Neural crest cell (in vitro differentiated cells): Measurements from ENCODE around the gene PSMD2. TPM values are rescaled to one million over a fixed set of nuclear protein-coding genes. Genes with fewer than 3 reads are reported as not detected.

Experiments
- DNase-seq: peaks from one replicate; pipeline ENCODE4 v3.0.0; 2021; ENCODE audit warnings: low read depth, mixed read lengths, low spot score
- H3K27ac Mint-ChIP-seq: one replicate; pipeline ENCODE4 v1.8.0; 2021; ENCODE audit warnings: mild to moderate bottlenecking, mixed read lengths; ENCODE audit not compliant: unreplicated experiment
- H3K27me3 Mint-ChIP-seq: 2 replicates; pipeline ENCODE4 v1.8.0; 2021; ENCODE audit warnings: low read depth, mild to moderate bottlenecking, mixed read lengths
- H3K36me3 Mint-ChIP-seq: 2 replicates; pipeline ENCODE4 v1.8.0; 2021; ENCODE audit warnings: low read depth, mild to moderate bottlenecking, mixed read lengths
- H3K4me1 Mint-ChIP-seq: 2 replicates; pipeline ENCODE4 v1.8.0; 2021; ENCODE audit warnings: mixed read lengths
- H3K4me3 Mint-ChIP-seq: one replicate; pipeline ENCODE4 v1.8.0; 2021; ENCODE audit warnings: mild to moderate bottlenecking, mixed read lengths
- H3K9me3 Mint-ChIP-seq: 2 replicates; pipeline ENCODE4 v1.8.0; 2021; ENCODE audit warnings: mixed read lengths
- long read RNA-seq: library from polyadenylated mRNA; unstranded; transcript quantifications from one replicate; pipeline ENCODE4 v2.0.0, GENCODE V29; 2020
- total RNA-seq: library from RNA; stranded (reverse); gene quantifications from 2 replicates; pipeline ENCODE4 v1.2.1, GENCODE V29; 2021
- TF ChIP-seq, protein P1 (sequence below): fragments of 200-600 bp; sonication (generic); conservative IDR thresholded peaks from 2 replicates; pipeline ENCODE4 v1.5.0; 2021; ENCODE audit warnings: antibody characterized with exemption, mild to moderate bottlenecking

PSMD2 gene
- total RNA-seq, result 359 and 378 TPM in 2 replicates
- long read RNA-seq, transcript PSMD2-201 (21 exons, 3,449 nt), result major isoform, 114 of 229 reads
- long read RNA-seq, partial matches to known transcripts, result 103 of 229 reads
- long read RNA-seq, other reads (novel, unspliced or antisense), result 12 of 229 reads

DNA sequence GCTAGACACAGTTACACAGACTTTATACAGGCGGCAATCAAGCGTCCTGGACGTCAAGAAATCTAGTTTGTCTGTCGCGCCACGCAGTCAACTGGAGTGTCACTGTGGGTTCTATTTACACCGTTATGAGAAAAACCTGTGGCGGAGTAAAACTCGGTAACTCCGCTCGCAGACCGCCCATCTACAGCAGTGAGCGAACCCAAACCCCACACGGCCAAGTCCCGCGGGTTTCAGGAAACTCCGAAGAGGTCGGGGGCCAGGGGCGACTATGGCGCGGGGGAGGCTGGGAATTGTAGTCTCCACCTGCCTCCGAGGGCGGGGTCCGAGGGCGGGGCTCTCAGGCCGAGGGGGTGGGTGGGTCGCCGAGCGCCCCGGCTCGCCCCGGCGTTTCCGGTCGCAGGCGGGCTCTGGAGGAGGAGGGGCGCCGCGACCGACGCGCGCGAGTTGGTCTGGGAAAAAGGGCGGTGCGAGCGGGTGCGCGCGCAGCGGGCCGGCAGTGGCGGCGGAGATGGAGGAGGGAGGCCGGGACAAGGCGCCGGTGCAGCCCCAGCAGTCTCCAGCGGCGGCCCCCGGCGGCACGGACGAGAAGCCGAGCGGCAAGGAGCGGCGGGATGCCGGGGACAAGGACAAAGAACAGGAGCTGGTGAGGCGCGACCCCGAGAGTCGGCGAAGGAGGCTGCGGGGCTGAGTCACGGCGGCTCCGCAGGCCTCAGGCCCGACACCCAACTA, at the start of gene PSMD2:
TSS of gene PSMD2 (plus strand) at position 483 of the 729 bp plus-strand sequence. CDS start at position 509, 26 bp downstream.
- Mint-ChIP-seq H3K27ac (peak within 1 kb of the TSS; percentile 87), H3K4me3 (peak within 1 kb of the TSS; percentile 95), H3K4me1 (peaks cover 17% of the 10 kb centered on the region), H3K27me3 (no peaks in the 10 kb centered on the region), H3K36me3 (peaks cover 15% of the 10 kb centered on the region), H3K9me3 (no peaks in the 10 kb centered on the region)
- TF ChIP-seq, protein P1, sequence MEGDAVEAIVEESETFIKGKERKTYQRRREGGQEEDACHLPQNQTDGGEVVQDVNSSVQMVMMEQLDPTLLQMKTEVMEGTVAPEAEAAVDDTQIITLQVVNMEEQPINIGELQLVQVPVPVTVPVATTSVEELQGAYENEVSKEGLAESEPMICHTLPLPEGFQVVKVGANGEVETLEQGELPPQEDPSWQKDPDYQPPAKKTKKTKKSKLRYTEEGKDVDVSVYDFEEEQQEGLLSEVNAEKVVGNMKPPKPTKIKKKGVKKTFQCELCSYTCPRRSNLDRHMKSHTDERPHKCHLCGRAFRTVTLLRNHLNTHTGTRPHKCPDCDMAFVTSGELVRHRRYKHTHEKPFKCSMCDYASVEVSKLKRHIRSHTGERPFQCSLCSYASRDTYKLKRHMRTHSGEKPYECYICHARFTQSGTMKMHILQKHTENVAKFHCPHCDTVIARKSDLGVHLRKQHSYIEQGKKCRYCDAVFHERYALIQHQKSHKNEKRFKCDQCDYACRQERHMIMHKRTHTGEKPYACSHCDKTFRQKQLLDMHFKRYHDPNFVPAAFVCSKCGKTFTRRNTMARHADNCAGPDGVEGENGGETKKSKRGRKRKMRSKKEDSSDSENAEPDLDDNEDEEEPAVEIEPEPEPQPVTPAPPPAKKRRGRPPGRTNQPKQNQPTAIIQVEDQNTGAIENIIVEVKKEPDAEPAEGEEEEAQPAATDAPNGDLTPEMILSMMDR, result peak; percentile 14
- peak; percentile 92 for DNase-seq

DNA sequence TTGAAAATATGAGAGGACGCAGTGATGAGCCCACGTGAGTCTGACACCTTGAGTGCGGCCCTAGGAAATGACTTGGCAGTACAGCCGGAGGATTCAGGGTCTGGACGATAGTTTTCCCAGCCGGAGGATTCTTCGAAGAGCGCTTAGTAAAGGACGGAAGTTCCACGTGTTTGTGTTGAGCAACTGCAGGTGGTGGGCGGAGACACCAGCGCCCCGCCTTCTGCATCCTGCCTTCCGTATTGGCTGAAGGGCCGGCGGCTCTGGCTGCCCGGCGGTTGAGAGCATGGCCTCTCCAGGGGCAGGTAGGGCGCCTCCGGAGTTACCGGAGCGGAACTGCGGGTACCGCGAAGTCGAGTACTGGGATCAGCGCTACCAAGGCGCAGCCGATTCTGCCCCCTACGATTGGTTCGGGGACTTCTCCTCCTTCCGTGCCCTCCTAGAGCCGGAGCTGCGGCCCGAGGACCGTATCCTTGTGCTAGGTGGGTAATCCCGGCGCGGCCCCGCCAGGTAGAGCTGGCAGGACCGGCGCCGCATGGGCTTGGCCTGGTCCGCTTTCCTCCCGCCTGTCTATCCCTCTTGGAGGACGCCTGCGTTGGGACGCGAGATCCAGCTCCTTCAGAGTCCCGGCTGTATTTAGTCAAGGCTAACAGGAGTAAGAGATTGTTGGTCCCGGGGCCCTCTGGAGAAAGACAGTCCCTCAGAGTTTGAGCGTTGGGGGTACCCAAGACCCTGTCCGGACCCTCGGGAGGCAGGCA, 49.5 kb upstream of the PSMD2 start, which contains the start of gene EEF1AKMT4:
TSS of gene EEF1AKMT4 (plus strand) at position 261 of the 755 bp plus-strand sequence. CDS start at position 284, 23 bp downstream.
- H3K4me3 Mint-ChIP-seq, result peak within 1 kb of the TSS; percentile 97
- H3K4me1 Mint-ChIP-seq, result peaks cover 17% of the 10 kb centered on the region
- H3K9me3 Mint-ChIP-seq, result no peaks in the 10 kb centered on the region
- peaks cover 6% of the 10 kb centered on the region for H3K27me3 Mint-ChIP-seq
- H3K36me3 Mint-ChIP-seq, result no peaks in the 10 kb centered on the region
- peak; percentile 85 for DNase-seq
- TF ChIP-seq, protein P1, result peak; percentile 65
- H3K27ac Mint-ChIP-seq, result peak within 1 kb of the TSS; percentile 99

DNA sequence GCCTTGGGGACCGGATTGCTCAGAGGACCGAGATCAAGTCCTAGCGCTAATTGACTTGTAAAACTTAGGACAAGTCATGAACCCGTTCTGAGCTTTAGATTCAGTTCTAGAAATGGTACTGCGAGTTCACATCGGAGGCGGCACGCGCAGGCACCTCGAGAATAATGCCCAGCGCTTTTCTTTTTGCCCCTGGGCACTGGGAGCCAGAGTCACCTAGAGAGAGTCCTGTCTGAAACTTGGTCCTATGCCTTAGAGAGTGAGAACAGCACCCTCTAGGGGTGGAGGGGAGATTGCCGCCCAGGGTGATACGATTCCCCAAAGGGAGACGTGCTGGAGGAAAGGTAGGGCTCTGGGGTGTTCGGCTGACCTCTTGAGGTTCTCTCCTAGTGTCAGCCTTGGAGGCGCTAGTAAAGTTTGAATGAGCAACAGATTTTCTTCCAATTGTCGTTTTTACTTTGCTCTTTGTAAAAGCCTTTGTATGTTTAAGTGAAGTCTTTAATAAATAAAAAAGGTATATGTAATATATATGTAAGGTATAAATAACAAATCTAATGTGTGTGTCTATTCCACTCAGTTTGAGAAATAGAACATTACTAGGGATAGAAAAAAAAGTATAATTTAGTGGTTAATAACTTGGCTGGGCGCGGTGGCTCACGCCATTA, 48.7 kb upstream of the PSMD2 start:
- TF ChIP-seq, protein P1, result peak; percentile 91
- Mint-ChIP-seq H3K4me1 (peaks cover 17% of the 10 kb centered on the region), H3K4me3 (peak overlapping the region; percentile 97), H3K9me3 (no peaks in the 10 kb centered on the region), H3K27ac (no peak overlapping the region), H3K36me3 (no peaks in the 10 kb centered on the region), H3K27me3 (peaks cover 10% of the 10 kb centered on the region)
- peak; percentile 85 for DNase-seq

DNA sequence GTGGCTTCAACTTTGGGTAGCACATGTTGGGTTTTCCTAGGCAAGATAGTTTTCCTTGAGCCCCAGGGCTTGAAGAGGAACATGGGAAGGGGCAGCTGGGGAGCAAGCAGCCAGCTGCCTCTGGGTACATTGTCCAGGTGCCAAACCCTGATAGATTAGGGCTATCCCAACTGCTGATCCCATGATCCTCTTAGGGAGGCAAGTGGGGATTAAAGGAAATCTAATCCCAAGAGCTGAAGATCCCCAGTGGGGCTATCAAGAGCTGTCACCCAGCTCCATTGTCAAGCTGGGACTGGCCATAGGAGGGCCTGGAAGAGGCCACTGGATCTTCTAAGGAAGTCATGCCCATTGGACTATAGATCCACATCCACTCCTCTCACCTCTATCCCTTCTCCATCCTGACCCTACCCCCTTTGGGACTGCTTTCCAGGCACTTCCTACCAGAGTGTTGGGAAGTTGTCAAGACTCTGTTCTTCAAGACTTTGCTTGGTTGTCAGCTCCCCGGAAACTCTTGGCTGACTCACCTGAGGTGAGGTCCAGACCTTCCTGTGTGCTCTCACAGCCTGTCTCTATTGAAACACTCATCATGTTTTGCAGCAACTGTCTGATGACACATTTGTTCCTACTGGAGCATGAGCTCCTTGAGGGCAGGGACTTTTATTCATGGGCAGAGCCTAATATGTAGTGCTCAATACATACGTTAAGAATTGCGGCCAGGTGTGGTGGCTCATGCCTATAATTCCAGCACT, 43.6 kb upstream of the PSMD2 start:
- Mint-ChIP-seq H3K4me3 (no peak overlapping the region), H3K4me1 (peaks cover 7% of the 10 kb centered on the region), H3K27ac (no peak overlapping the region), H3K36me3 (no peaks in the 10 kb centered on the region), H3K9me3 (no peaks in the 10 kb centered on the region), H3K27me3 (peaks cover 42% of the 10 kb centered on the region)
- no peak for DNase-seq
- TF ChIP-seq, protein P1, result no peak
